ENCODE measurements around the gene UBE2H.

- TF ChIP-seq POLR2A (IDR thresholded peaks at IDR 0.05): no peak
- no peak for TF ChIP-seq CTCF (IDR thresholded peaks at IDR 0.05)
Observed at GRCh38 chr7:129800901-129801300, 151.9 kb downstream of the UBE2H start.
